Caco-2 (cell line): ENCODE measurements around the gene FAM120AOS. TPM values are rescaled to one million over a fixed set of nuclear protein-coding genes. Genes with fewer than 3 reads are reported as not detected.

Experiments used
- BruUV-seq: library from RNA; stranded (reverse); fragments of 400-500 nt; replicated peaks from 2 replicates; lab custom pipeline; 2021; lab: Mats Ljungman, UMichigan
- CTCF ChIA-PET: fragments of 300-600 bp; sonication (Branson Sonifier 250); formaldehyde crosslinking; loops from one replicate; lab custom pipeline; 2022; ENCODE audit warnings: antibody characterized with exemption; lab: Charles Lee
- POLR2A ChIA-PET: fragments of 300-600 bp; sonication (Branson Sonifier 250); formaldehyde crosslinking; loops from one replicate; lab custom pipeline; 2022; ENCODE audit warnings: antibody characterized with exemption; lab: Charles Lee
- DNase-seq, 2 experiments: peaks; one replicate each; pipeline versions ENCODE4 v3.0.0 to v3.0.0-alpha.2; 2020 to 2022
- H3K27me3 ChIP-seq: replicated peaks from 2 replicates; pipeline ENCODE4 v1.6.0; 2011; ENCODE audit warnings: low read length; ENCODE audit not compliant: control insufficient read depth, insufficient read depth
- H3K36me3 ChIP-seq: 2 replicates; pipeline ENCODE4 v1.5.1; 2011; ENCODE audit warnings: low read length; ENCODE audit not compliant: control insufficient read depth, insufficient read depth
- H3K4me1 ChIP-seq: fragments of 250-450 bp; sonication (Bioruptor Pico); 2 replicates; pipeline ENCODE4 v1.5.1; 2020; ENCODE audit warnings: mild to moderate bottlenecking
- H3K4me3 ChIP-seq: 2 replicates; pipeline ENCODE4 v1.5.1; 2011; ENCODE audit warnings: low read depth, mild to moderate bottlenecking, control low read depth, low read length
- H3K9me3 ChIP-seq: fragments of 250-450 bp; sonication (Bioruptor Pico); 2 replicates; pipeline ENCODE4 v1.5.1; 2020; ENCODE audit warnings: mild to moderate bottlenecking, moderate library complexity
- H3K27ac Mint-ChIP-seq: one replicate; pipeline ENCODE4 v1.8.0; 2022; ENCODE audit warnings: mixed read lengths; ENCODE audit not compliant: unreplicated experiment
- H3K27me3 Mint-ChIP-seq: one replicate; pipeline ENCODE4 v1.8.0; 2022; ENCODE audit warnings: mixed read lengths; ENCODE audit not compliant: insufficient read depth, unreplicated experiment
- H3K36me3 Mint-ChIP-seq: one replicate; pipeline ENCODE4 v1.8.0; 2022; ENCODE audit warnings: mild to moderate bottlenecking, mixed read lengths; ENCODE audit not compliant: insufficient read depth, unreplicated experiment
- H3K4me1 Mint-ChIP-seq: one replicate; pipeline ENCODE4 v1.8.0; 2022; ENCODE audit warnings: low read depth, mixed read lengths; ENCODE audit not compliant: unreplicated experiment
- H3K4me3 Mint-ChIP-seq: one replicate; pipeline ENCODE4 v1.8.0; 2022; ENCODE audit warnings: mild to moderate bottlenecking, moderate library complexity, mixed read lengths; ENCODE audit not compliant: unreplicated experiment
- H3K9me3 Mint-ChIP-seq: one replicate; pipeline ENCODE4 v1.8.0; 2022; ENCODE audit warnings: mixed read lengths; ENCODE audit not compliant: unreplicated experiment
- intact Hi-C: fragments of 100-400 bp; cut with micrococcal nuclease; formaldehyde crosslinking; loops from one replicate; pipeline ENCODE4 v1.10.0; 2022; ENCODE audit not compliant: unreplicated experiment
- total RNA-seq: library from RNA; stranded (reverse); gene quantifications from 2 replicates; pipeline ENCODE4 v1.2.3, GENCODE V29; 2022
- TF ChIP-seq, protein P1 (sequence below), 2 experiments: fragments of 200-600 bp in 1 of 2; IDR thresholded peaks; 1 replicate in 1 of 2; 2 replicates in 1 of 2; pipeline versions ENCODE4 v1.5.1 to v1.8.0; 2011 to 2022; ENCODE audit warnings: antibody characterized with exemption in 1 of 2, control low read depth in 1 of 2, inconsistent platforms in 1 of 2, low read depth in 1 of 2, low read length in 1 of 2, mild to moderate bottlenecking in 1 of 2, moderate library complexity in 1 of 2; ENCODE audit not compliant: insufficient read depth in 1 of 2, severe bottlenecking in 1 of 2, unreplicated experiment in 1 of 2

Gene FAM120AOS
- total RNA-seq, 1 experiment from 2014 or later: 36.0 TPM

DNA sequence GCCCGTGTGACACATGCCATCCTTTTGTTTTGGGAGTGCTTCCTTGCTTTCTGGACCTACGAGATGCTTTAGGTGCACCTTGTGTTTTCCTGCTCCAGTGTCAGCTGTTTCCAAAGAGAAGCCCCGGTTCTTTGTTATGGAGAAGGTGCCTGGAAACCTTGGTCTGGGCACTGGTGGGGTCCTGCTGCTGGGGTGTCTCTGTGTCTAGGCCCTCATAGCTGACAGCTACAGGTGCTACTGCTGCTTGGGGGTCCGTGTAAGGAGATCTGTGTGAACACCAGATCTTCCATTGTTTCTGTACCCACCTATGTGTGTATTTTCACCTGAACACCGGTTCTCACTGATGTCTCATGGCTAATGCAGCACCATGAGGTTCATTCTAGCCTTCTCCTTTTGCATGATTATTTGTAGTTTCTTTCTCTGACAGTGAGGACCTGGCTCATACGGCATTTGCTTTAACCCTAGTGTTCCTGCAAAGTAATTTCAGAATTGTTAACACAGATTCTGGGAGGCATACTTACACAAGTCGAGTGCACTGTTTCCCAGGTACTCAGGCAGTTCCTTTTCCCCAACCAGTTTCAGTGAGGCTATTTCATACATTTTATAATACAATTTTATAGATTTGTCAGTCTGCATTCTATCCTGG lies 13.2 kb upstream of the FAM120AOS start:
- CTCF ChIA-PET: no interaction called here

DNA sequence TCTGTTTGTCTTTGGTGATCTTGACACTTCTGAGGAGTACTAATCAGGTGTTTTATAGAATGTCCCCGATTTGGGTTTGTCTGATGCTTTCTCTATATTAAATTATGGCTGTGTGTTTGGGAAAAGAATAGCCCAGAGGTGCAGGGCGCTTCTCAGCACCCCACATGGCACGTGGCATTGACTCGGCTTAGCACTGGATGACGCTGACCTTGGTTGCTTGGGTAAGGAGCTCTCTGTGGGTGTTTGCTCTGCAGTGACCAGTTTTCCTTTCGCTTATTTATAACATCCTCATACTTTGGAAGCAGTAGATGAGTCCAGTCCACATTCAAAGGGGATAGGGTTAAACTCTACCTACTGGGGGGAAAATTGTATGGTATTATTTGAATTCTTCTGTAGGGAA lies 12.5 kb upstream of the FAM120AOS start:
- TF ChIP-seq, protein P1, sequence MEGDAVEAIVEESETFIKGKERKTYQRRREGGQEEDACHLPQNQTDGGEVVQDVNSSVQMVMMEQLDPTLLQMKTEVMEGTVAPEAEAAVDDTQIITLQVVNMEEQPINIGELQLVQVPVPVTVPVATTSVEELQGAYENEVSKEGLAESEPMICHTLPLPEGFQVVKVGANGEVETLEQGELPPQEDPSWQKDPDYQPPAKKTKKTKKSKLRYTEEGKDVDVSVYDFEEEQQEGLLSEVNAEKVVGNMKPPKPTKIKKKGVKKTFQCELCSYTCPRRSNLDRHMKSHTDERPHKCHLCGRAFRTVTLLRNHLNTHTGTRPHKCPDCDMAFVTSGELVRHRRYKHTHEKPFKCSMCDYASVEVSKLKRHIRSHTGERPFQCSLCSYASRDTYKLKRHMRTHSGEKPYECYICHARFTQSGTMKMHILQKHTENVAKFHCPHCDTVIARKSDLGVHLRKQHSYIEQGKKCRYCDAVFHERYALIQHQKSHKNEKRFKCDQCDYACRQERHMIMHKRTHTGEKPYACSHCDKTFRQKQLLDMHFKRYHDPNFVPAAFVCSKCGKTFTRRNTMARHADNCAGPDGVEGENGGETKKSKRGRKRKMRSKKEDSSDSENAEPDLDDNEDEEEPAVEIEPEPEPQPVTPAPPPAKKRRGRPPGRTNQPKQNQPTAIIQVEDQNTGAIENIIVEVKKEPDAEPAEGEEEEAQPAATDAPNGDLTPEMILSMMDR (IDR thresholded peaks at IDR 0.05; ENCODE audit: insufficient read depth in 1 of 2, low read depth in 1 of 2, low read length in 1 of 2, severe bottlenecking in 1 of 2, unreplicated experiment in 1 of 2): no peak
- no TSS peak for BruUV-seq
- H3K4me3 Mint-ChIP-seq: no peak overlapping the region
- intact Hi-C loops: no loop called here
- H3K4me1 Mint-ChIP-seq: peaks cover 13% of the 10 kb centered on the region
- no peak for DNase-seq
- no peaks in the 10 kb centered on the region for H3K27me3 ChIP-seq
- no peaks in the 10 kb centered on the region for H3K27me3 Mint-ChIP-seq
- ChIA-PET POLR2A (no interaction called here), CTCF (no interaction called here)
- no peak overlapping the region for H3K4me3 ChIP-seq
- H3K27ac Mint-ChIP-seq: no peak overlapping the region
- no peaks in the 10 kb centered on the region for H3K36me3 ChIP-seq
- H3K36me3 Mint-ChIP-seq: no peaks in the 10 kb centered on the region
- H3K9me3 ChIP-seq: no peaks in the 10 kb centered on the region
- no peaks in the 10 kb centered on the region for H3K9me3 Mint-ChIP-seq
- H3K4me1 ChIP-seq: peaks cover 12% of the 10 kb centered on the region

More for the DNA sequence above, 13.2 kb upstream of the FAM120AOS start:
- Histone ChIP-seq H3K9me3 (no peaks in the 10 kb centered on the region), H3K36me3 (no peaks in the 10 kb centered on the region), H3K27me3 (no peaks in the 10 kb centered on the region), H3K4me1 (peaks cover 12% of the 10 kb centered on the region), H3K4me3 (no peak overlapping the region)
- H3K4me1 Mint-ChIP-seq: peaks cover 13% of the 10 kb centered on the region
- no peaks in the 10 kb centered on the region for H3K36me3 Mint-ChIP-seq
- TF ChIP-seq, protein P1 (IDR thresholded peaks at IDR 0.05; ENCODE audit: insufficient read depth in 1 of 2, low read depth in 1 of 2, low read length in 1 of 2, severe bottlenecking in 1 of 2, unreplicated experiment in 1 of 2): no peak
- no TSS peak for BruUV-seq
- intact Hi-C loops: no loop called here
- H3K4me3 Mint-ChIP-seq: no peak overlapping the region
- POLR2A ChIA-PET: no interaction called here
- H3K27me3 Mint-ChIP-seq: no peaks in the 10 kb centered on the region
- no peak overlapping the region for H3K27ac Mint-ChIP-seq
- H3K9me3 Mint-ChIP-seq: no peaks in the 10 kb centered on the region
- no peak for DNase-seq

DNA sequence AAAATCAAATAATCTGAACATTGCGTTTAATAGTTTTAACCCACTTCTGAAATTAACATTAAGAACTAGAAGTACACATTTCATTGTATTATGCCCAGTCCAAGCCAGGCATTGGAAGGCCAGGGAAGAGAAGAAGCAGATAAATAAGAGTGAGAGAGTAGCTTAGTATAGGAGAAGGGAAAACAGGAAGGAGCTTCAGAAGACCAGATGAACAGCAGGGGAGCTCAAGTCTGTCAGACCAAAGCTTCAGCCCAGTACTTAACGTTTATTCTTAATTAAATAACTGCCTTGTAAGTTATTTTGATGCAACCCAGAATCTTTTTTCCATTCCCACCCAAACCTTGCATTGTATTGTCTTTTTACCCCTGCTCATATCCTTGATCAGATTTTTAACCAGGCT lies 11.5 kb upstream of the FAM120AOS start:
- Mint-ChIP-seq H3K27ac (no peak overlapping the region), H3K36me3 (no peaks in the 10 kb centered on the region), H3K4me3 (no peak overlapping the region), H3K27me3 (no peaks in the 10 kb centered on the region), H3K4me1 (peaks cover 13% of the 10 kb centered on the region), H3K9me3 (no peaks in the 10 kb centered on the region)
- intact Hi-C loops: no loop called here
- ChIA-PET CTCF (no interaction called here), POLR2A (no interaction called here)
- H3K36me3 ChIP-seq: no peaks in the 10 kb centered on the region
- H3K9me3 ChIP-seq: no peaks in the 10 kb centered on the region
- TF ChIP-seq, protein P1 (IDR thresholded peaks at IDR 0.05; ENCODE audit: insufficient read depth in 1 of 2, low read depth in 1 of 2, low read length in 1 of 2, severe bottlenecking in 1 of 2, unreplicated experiment in 1 of 2): no peak
- peaks cover 12% of the 10 kb centered on the region for H3K4me1 ChIP-seq
- no peak overlapping the region for H3K4me3 ChIP-seq
- DNase-seq: no peak
- no TSS peak for BruUV-seq
- no peaks in the 10 kb centered on the region for H3K27me3 ChIP-seq
